OCI-LY1 (cell line): Measurements from ENCODE around the gene TM4SF1.

Experiments
- H2AFZ ChIP-seq: fragments of 200-600 bp; sonication (generic), shearing (Covaris generic); 2 replicates; pipeline ENCODE4 v1.6.0; 2014; ENCODE audit warnings: antibody characterized with exemption, mild to moderate bottlenecking, low read length
- H3F3A ChIP-seq: fragments of 200-600 bp; sonication (generic), shearing (Covaris generic); 2 replicates; pipeline ENCODE4 v1.6.0; 2014; ENCODE audit warnings: mild to moderate bottlenecking, antibody characterized with exemption, low read length, moderate library complexity; ENCODE audit not compliant: insufficient read depth
- H3K27ac ChIP-seq: fragments of 200-600 bp; sonication (generic); 2 replicates; pipeline ENCODE4 v1.5.1; 2014; ENCODE audit warnings: low read length, mixed run types, mild to moderate bottlenecking, low read depth; ENCODE audit not compliant: poor library complexity, severe bottlenecking
- H3K27me3 ChIP-seq: fragments of 200-600 bp; sonication (generic); 2 replicates; pipeline ENCODE4 v1.6.0; 2014; ENCODE audit warnings: antibody characterized with exemption, mild to moderate bottlenecking, low read length, moderate library complexity; ENCODE audit not compliant: insufficient read depth
- H3K36me3 ChIP-seq: fragments of 200-600 bp; sonication (generic); 2 replicates; pipeline ENCODE4 v1.6.1; 2014; ENCODE audit warnings: mild to moderate bottlenecking, antibody characterized with exemption, low read length, moderate library complexity, mixed read lengths; ENCODE audit not compliant: insufficient read depth
- H3K4me1 ChIP-seq: fragments of 200-600 bp; sonication (generic); 2 replicates; pipeline ENCODE4 v1.5.1; 2014; ENCODE audit warnings: mild to moderate bottlenecking, low read length, moderate library complexity; ENCODE audit not compliant: insufficient read depth, severe bottlenecking
- H3K4me2 ChIP-seq: fragments of 200-600 bp; sonication (generic), shearing (Covaris generic); 2 replicates; pipeline ENCODE4 v1.6.1; 2014; ENCODE audit warnings: low read length
- H3K4me3 ChIP-seq: fragments of 200-600 bp; sonication (generic); 2 replicates; pipeline ENCODE4 v1.5.1; 2014; ENCODE audit warnings: low read length, low read depth, mild to moderate bottlenecking, mixed read lengths; ENCODE audit not compliant: poor library complexity, severe bottlenecking
- H3K79me2 ChIP-seq: fragments of 200-600 bp; shearing (Covaris generic); 2 replicates; pipeline ENCODE4 v1.6.1; 2016; ENCODE audit warnings: mixed run types, low read length, mixed read lengths; ENCODE audit not compliant: insufficient read depth
- H3K9ac ChIP-seq: fragments of 200-600 bp; sonication (generic), shearing (Covaris generic); 2 replicates; pipeline ENCODE4 v1.6.1; 2014; ENCODE audit warnings: mild to moderate bottlenecking, low read length, mixed read lengths
- H3K9me2 ChIP-seq: fragments of 200-600 bp; sonication (generic), shearing (Covaris generic); 2 replicates; pipeline ENCODE4 v1.6.1; 2014; ENCODE audit warnings: low read depth, mild to moderate bottlenecking, low read length, mixed read lengths
- H3K9me3 ChIP-seq: fragments of 200-600 bp; shearing (Covaris generic); 2 replicates; pipeline ENCODE4 v1.6.1; 2014; ENCODE audit warnings: low read length, mixed read lengths
- H4K20me1 ChIP-seq: fragments of 200-600 bp; sonication (generic), shearing (Covaris generic); 2 replicates; pipeline ENCODE4 v1.6.0; 2016; ENCODE audit warnings: mild to moderate bottlenecking, low read length; ENCODE audit not compliant: insufficient read depth
- CTCF ChIP-seq: fragments of 200-600 bp; sonication (generic), shearing (Covaris generic); IDR thresholded peaks from 2 replicates; pipeline ENCODE4 v1.5.1; 2017; ENCODE audit warnings: mild to moderate bottlenecking, antibody characterized with exemption, low read length, moderate library complexity, mixed read lengths
- EZH2 ChIP-seq: fragments of 200-600 bp; sonication (generic), shearing (Covaris generic); IDR thresholded peaks from 2 replicates; pipeline ENCODE4 v1.8.0; 2017; ENCODE audit warnings: borderline replicate concordance, mixed run types, mild to moderate bottlenecking, antibody characterized with exemption, low read length, moderate library complexity, mixed read lengths

TM4SF1 gene

GRCh38 chr3:149356630-149357029, 20.8 kb downstream of the TM4SF1 start:
- TF ChIP-seq EZH2 (no peak), CTCF (no peak)
- H2AFZ ChIP-seq = no peak overlapping the region
- H3K36me3 ChIP-seq = no peaks in the 10 kb centered on the region
- no peak overlapping the region for H3K27ac ChIP-seq
- no peaks in the 10 kb centered on the region for H3K79me2 ChIP-seq
- no peak overlapping the region for H3K4me3 ChIP-seq
- H3K4me1 ChIP-seq = no peaks in the 10 kb centered on the region
- no peaks in the 10 kb centered on the region for H3K9me3 ChIP-seq
- H3K27me3 ChIP-seq = no peaks in the 10 kb centered on the region; the same call in 1 of the 2 replicates
- H3K9ac ChIP-seq = no peak overlapping the region
- H3F3A ChIP-seq = no peaks in the 10 kb centered on the region
- H4K20me1 ChIP-seq = no peaks in the 10 kb centered on the region
- no peaks in the 10 kb centered on the region for H3K9me2 ChIP-seq
- no peak overlapping the region for H3K4me2 ChIP-seq

- TF ChIP-seq CTCF (no peak), EZH2 (no peak)
- Histone ChIP-seq H3K9ac (no peak overlapping the region), H3K4me1 (no peaks in the 10 kb centered on the region), H4K20me1 (no peaks in the 10 kb centered on the region), H3K27ac (no peak overlapping the region), H3F3A (no peaks in the 10 kb centered on the region), H3K4me2 (no peak overlapping the region), H3K9me2 (no peaks in the 10 kb centered on the region), H3K79me2 (no peaks in the 10 kb centered on the region), H3K36me3 (no peaks in the 10 kb centered on the region), H2AFZ (no peak overlapping the region), H3K4me3 (no peak overlapping the region), H3K9me3 (no peaks in the 10 kb centered on the region), H3K27me3 (no peaks in the 10 kb centered on the region; the same call in 1 of the 2 replicates)
Observed at GRCh38 chr3:149356044-149356592, 21.3 kb downstream of the TM4SF1 start.

GRCh38 chr3:149353581-149354184, 23.8 kb downstream of the TM4SF1 start:
- no peak overlapping the region for H3K27ac ChIP-seq
- no peaks in the 10 kb centered on the region; the same call in 1 of the 2 replicates for H3K27me3 ChIP-seq
- H3K9me3 ChIP-seq = no peaks in the 10 kb centered on the region
- H3K79me2 ChIP-seq = no peaks in the 10 kb centered on the region
- no peaks in the 10 kb centered on the region for H3K4me1 ChIP-seq
- TF ChIP-seq CTCF (no peak), EZH2 (no peak)
- no peaks in the 10 kb centered on the region for H3K9me2 ChIP-seq
- no peaks in the 10 kb centered on the region for H4K20me1 ChIP-seq
- no peak overlapping the region for H2AFZ ChIP-seq
- no peaks in the 10 kb centered on the region for H3K36me3 ChIP-seq
- H3F3A ChIP-seq = no peaks in the 10 kb centered on the region
- no peak overlapping the region for H3K4me2 ChIP-seq
- no peak overlapping the region for H3K9ac ChIP-seq
- no peak overlapping the region for H3K4me3 ChIP-seq
